Psoas muscle (tissue), 8 donors: Measurements from ENCODE around the gene MBTPS1. TPM values are rescaled to one million over a fixed set of nuclear protein-coding genes. Genes with fewer than 3 reads are reported as not detected.

Source experiments
- ATAC-seq, 4 donors: fragments of 200-7000 bp; cut with Tn5 transposase; one replicate each; pipeline ENCODE4 v1.9.1; 2020; ENCODE audit warnings: moderate library complexity in 3 of 4, mild to moderate bottlenecking in 2 of 4
- DNase-seq, 2 donors: peaks; one replicate each; pipeline ENCODE4 v3.0.0-alpha.2; 2020
- H3K27ac ChIP-seq: fragments of 200-600 bp; one replicate; pipeline ENCODE4 v1.8.0; 2022
- H3K27me3 ChIP-seq, 3 donors: fragments of 200-600 bp in 1 of 3; one replicate each; pipeline versions ENCODE4 v1.6.1 to v1.8.0; 2013 to 2022; ENCODE audit warnings: low read length in 2 of 3, mild to moderate bottlenecking in 2 of 3, moderate library complexity in 1 of 3; ENCODE audit not compliant: insufficient read depth in 3 of 3
- H3K36me3 ChIP-seq, 2 donors: fragments of 200-600 bp in 1 of 2; one replicate each; pipeline versions ENCODE4 v1.6.1 to v1.8.0; 2013 to 2022; ENCODE audit warnings: low read depth in 1 of 2, mild to moderate bottlenecking in 1 of 2, moderate library complexity in 1 of 2; ENCODE audit not compliant: insufficient read depth in 1 of 2
- H3K4me1 ChIP-seq: fragments of 200-600 bp; one replicate; pipeline ENCODE4 v1.8.0; 2022
- H3K4me3 ChIP-seq: fragments of 200-600 bp; one replicate; pipeline ENCODE4 v1.8.0; 2022; ENCODE audit warnings: mild to moderate bottlenecking
- H3K9me3 ChIP-seq: fragments of 200-600 bp; one replicate; pipeline ENCODE4 v1.8.0; 2022
- CTCF ChIP-seq: fragments of 200-600 bp; IDR thresholded peaks from one replicate; pipeline ENCODE4 v1.8.0; 2022; ENCODE audit warnings: antibody characterized with exemption
- WGBS, 3 donors: extraction: QIAGEN DNeasy Blood & Tissue Kit; methylation state at CpG; one replicate each; pipeline versions ENCODE4 v1.1.6 to v1.1.7; 2013; 5-methylcytosine and 5-hydroxymethylcytosine counted together
- intact Hi-C, 2 donors: fragments of 100-400 bp; cut with DNase I; formaldehyde crosslinking; loops; one replicate each; pipeline versions ENCODE4 v1.11.0 to v1.14.2; 2022
- polyA plus RNA-seq, 3 donors: library from polyadenylated mRNA; stranded (reverse); fragments of 200-250 nt; gene quantifications; one replicate each; pipeline ENCODE4 v1.2.3, GENCODE V29; 2013
- total RNA-seq, 4 donors: library from RNA; stranded (reverse); fragmentation: NEBNext Ultra II Directional in 2 of 4; extraction: Animal tissue kit (Norgen Biotek cat#: 25700) in 2 of 4; gene quantifications; one replicate each; pipeline versions ENCODE4 v1.2.1 to v1.2.4, GENCODE V29; 2021 to 2023
- donor health status: healthy with polysubstance abuse.
- donor health status: DM: no; HTN: no; CAD: no; lungs with moderate emphysema.
- donor health status: Bipolar disorder and iron deficiency.
- donor health status: healthy.
- donor health status: DM: yes; HTN: yes; CAD: no.
- donor health status: DM: no; HTN: no; CAD: no.
- donor health status: DM: no; HTN: no; CAD: no.
- donor health status: DM: yes; HTN: yes; CAD: no.

The MBTPS1 gene
- total and polyA plus RNA-seq, 7 donors: 18.6 to 31.8 (median 28.8) TPM

GRCh38 chr16:84085271-84085667, 31.5 kb downstream of the MBTPS1 start:
- H3K4me1 ChIP-seq: peaks cover 5% of the 10 kb centered on the region
- no peak for DNase-seq
- TF ChIP-seq CTCF: no peak
- ATAC-seq: no peak
- peaks cover 18 to 98% of the 10 kb centered on the region in 2 donors for H3K36me3 ChIP-seq
- H3K27ac ChIP-seq: no peak overlapping the region
- H3K27me3 ChIP-seq: no peaks in the 10 kb centered on the region
- whole genome bisulfite sequencing, 3 donors: 92 to 96% (median 93%) methylated on average over 8 of the region's 8 CpGs
- intact Hi-C loops: loop anchor here in 1 of 2 donors (5.0 kb wide), 1 partner anchor 92 kb away; no protein-coding TSS in a partner anchor
- no peak overlapping the region for H3K4me3 ChIP-seq
- H3K9me3 ChIP-seq: no peaks in the 10 kb centered on the region

GRCh38 chr16:84084570-84085270, 32.0 kb downstream of the MBTPS1 start:
- WGBS, 3 donors: 59 to 63% (median 63%) methylated on average over 11 of the region's 11 CpGs
- peaks cover 10% of the 10 kb centered on the region for H3K4me1 ChIP-seq
- ATAC-seq (peak; percentile 59 to 83 (median 72)), DNase-seq (peak; percentile 41 to 72)
- H3K9me3 ChIP-seq: no peaks in the 10 kb centered on the region
- H3K4me3 ChIP-seq: no peak overlapping the region
- H3K27me3 ChIP-seq: no peaks in the 10 kb centered on the region
- H3K27ac ChIP-seq: no peak overlapping the region
- TF ChIP-seq CTCF: peak; percentile 65
- intact Hi-C loops: loop anchor here (5.0 kb wide), 2 partner anchors 93 to 103 kb away; partner anchors contain the start of gene TAF1C (in 1 of the 2)
- peaks cover 18 to 98% of the 10 kb centered on the region in 2 donors for H3K36me3 ChIP-seq

GRCh38 chr16:84082835-84083569, 33.7 kb downstream of the MBTPS1 start:
- 85 to 90% (median 87%) methylated on average over 11 of the region's 11 CpGs for WGBS, 3 donors

GRCh38 chr16:84082110-84082509, 34.6 kb downstream of the MBTPS1 start:
- no peak overlapping the region for H3K4me3 ChIP-seq
- no peak for DNase-seq
- no peak for ATAC-seq
- peaks cover 19 to 96% of the 10 kb centered on the region in 2 donors for H3K36me3 ChIP-seq
- H3K4me1 ChIP-seq: peaks cover 10% of the 10 kb centered on the region
- WGBS, 3 donors: 80 to 90% (median 88%) methylated on average over 6 of the region's 6 CpGs
- no peaks in the 10 kb centered on the region for H3K9me3 ChIP-seq
- intact Hi-C loops: loop anchor here in 1 of 2 donors (2.0 to 5.0 kb wide), 2 partner anchors 105 to 403 kb away; partner anchors contain the start of gene TAF1C
- H3K27me3 ChIP-seq: no peaks in the 10 kb centered on the region
- no peak overlapping the region for H3K27ac ChIP-seq
- no peak for TF ChIP-seq CTCF

More at GRCh38 chr16:84082835-84083569, 33.7 kb downstream of the MBTPS1 start:
- Histone ChIP-seq H3K36me3 (peaks cover 23 to 96% of the 10 kb centered on the region in 2 donors), H3K27me3 (no peaks in the 10 kb centered on the region), H3K9me3 (no peaks in the 10 kb centered on the region), H3K4me1 (peaks cover 10% of the 10 kb centered on the region), H3K27ac (no peak overlapping the region), H3K4me3 (no peak overlapping the region)
- ATAC-seq: no peak
- no peak for TF ChIP-seq CTCF
- intact Hi-C loops: loop anchor here in 1 of 2 donors (2.0 to 5.0 kb wide), 2 partner anchors 104 to 402 kb away; partner anchors contain the start of gene TAF1C
- DNase-seq: no peak
